CD4-positive, alpha-beta T cell treated with Interleukin-6 at 100 ng/mL for 8 hours (primary cell): Measurements from ENCODE around the gene TLDC2.
"Not testable (repeated sequence)": the region's sequence is repeated elsewhere in the genome, so short reads cannot be mapped to it uniquely, and the experiment has no call there.

Experiments
- DNase-seq: peaks from one replicate; pipeline ENCODE4 v3.0.0-alpha.2; 2020; ENCODE audit warnings: mixed read lengths, low spot score

Gene TLDC2

GRCh38 chr20:36871640-36872570 lies 4.0 kb upstream of the TLDC2 start:
- no peak for DNase-seq

DNA sequence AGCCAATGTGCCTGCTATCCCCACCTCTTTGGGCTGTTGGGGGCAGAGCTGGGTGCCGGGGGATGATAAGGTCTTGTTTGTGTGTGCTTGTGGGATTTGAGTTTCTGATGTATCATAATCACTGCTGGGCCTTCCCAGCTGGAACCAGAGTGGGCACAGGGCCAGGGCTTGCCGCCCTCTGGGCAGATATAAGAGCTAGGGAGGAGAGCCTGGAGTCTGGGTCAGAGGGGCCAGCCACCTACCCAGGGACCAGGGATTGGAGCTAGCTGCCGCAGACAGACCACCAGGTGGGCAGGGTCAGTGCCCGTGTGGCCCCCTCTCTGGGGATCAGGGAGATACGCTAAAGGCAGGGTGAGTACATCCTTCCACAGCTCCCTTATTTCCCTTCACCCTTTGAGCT lies 3.1 kb upstream of the TLDC2 start:
- DNase-seq = no peak

- no peak for DNase-seq
Observed at GRCh38 chr20:36873498-36874189, 2.3 kb upstream of the TLDC2 start.

- DNase-seq = not testable (repeated sequence)
Observed at GRCh38 chr20:36875093-36875492, 845 bp upstream of the TLDC2 start.

- no peak for DNase-seq
Observed at GRCh38 chr20:36876473-36876833, 515 bp downstream of the TLDC2 start.

- no peak for DNase-seq
Observed at GRCh38 chr20:36878941-36879340, 3.0 kb downstream of the TLDC2 start.

DNA sequence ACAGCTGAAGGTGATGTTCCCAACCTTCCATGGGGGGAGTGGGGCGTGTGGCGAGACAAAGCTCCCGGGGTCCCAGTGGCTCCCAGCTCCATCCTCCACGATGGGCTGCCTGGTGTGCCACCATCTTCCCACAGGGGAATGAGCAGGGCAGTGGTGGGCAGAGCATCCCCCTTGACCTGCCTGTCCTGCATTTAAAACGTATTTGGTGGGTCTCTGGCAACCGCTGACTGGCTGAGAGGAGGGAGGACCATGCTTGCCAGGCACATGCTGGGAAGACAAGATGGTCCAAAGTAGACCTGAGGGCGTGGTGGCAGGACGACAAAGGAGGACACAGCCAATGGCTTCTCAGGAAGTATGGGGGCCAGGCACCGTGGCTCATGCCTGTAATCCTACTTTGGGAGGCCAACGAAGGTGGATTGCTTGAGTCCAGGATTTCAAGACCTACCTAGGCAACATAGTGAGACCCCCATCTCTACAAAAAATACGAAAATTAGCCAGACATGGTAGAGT lies 4.9 kb downstream of the TLDC2 start:
- DNase-seq = no peak

- DNase-seq = no peak
Observed at GRCh38 chr20:36881331-36881730, 5.4 kb downstream of the TLDC2 start.

GRCh38 chr20:36881888-36882287 lies 6.0 kb downstream of the TLDC2 start:
- DNase-seq = no peak

- no peak for DNase-seq
Observed at GRCh38 chr20:36883977-36884535, 8.1 kb downstream of the TLDC2 start.

DNA sequence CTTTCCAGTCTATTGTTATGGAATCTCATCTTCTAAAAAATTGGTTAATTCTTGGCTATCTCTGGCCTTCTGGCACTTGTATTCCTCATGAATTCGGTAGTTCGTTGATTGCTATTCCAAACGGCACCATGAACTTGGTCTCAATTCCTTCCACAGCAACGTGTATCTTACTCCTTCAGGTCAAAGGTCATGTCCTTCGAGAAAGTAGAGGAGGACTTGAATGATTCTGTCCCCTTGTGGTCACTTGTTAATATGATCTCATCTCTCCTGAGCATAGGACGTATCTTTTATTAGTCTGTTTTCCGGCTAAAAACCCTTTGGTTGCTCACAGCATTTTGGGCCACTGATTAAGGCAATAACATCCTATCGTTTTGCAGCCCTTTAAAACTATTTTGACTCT lies 9.4 kb downstream of the TLDC2 start:
- DNase-seq = no peak

DNA sequence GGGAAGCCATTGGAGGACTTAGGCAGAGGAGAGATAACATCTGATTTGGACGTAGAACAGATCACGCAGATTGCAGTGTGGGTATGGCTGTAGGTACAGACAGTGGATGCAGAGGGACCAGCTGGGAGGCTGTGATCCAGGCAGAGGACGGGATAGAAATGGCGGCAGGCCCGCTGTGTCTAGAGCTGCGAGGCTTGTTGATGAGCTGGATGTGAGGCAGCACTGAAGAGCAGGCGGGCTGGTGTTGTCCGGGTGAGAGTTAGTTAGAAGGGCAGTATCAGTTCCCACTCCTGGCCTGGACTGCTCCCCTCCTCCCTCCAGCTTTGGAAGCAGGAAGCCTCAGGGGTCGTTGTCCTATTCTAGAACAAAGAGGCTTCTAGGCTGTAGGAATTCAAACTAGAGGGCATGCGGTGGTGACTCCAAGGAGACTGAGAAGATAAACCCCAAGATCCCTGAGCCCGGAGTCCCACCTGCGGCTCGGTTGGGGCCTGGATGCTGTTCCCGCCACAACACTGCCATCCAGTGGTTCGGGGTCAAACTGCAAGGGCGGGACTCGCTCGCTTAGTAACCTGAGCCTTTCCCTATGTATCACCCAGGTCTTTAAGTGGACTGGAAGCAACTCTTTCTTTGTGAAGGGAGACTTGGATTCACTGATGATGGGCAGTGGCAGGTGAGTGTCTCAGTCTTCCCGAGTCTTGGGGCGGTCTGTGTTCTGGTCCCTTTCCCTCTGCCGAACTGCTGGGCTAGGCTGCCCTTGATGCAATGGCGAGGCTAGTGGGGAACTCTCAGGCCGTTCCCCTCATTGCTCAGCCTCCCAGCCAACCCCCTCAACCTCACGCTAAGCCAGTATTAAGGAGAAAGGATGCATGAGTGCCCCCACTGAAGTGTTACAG lies 11.2 kb downstream of the TLDC2 start:
- peak; percentile 70 for DNase-seq

DNA sequence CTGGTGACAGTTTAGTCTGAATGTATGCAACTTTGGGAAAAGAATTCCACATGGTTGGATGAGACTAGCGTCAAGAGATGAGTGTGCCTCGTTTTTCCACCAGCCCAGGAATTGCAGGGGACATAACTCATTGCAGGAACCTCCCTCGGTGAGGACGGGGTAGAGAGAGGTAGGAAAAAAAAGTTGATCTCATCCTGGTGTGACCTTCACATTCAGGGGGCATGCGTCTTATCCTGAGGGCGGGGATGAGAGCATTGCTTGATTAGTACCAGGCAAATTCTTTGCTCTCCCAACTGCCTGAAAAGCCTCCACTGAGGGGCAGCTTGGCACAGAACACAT lies 11.8 kb downstream of the TLDC2 start:
- no peak for DNase-seq

- no peak for DNase-seq
Observed at GRCh38 chr20:36888880-36889516, 13.1 kb downstream of the TLDC2 start.

DNA sequence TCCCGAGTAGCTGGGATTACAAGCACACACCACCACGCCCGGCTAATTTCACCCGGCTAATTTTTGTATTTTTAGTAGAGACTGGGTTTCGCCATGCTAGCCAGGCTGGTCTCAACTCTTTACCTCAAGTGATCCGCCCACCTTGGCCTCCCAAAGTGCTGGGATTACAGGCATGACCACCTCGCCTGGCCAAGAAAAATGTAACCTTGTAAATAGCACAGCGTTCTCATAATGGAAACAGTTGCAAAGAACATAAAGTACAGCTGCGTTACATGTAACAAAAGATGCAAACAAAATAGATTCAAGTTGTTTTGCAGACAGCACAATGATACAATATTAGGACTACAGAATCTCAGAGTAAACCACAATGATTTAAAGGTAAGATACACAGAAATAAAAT lies 14.6 kb downstream of the TLDC2 start:
- DNase-seq = no peak

- no peak for DNase-seq
Observed at GRCh38 chr20:36891211-36891610, 15.3 kb downstream of the TLDC2 start.

- no peak for DNase-seq
Observed at GRCh38 chr20:36893801-36894200, 17.9 kb downstream of the TLDC2 start.

DNA sequence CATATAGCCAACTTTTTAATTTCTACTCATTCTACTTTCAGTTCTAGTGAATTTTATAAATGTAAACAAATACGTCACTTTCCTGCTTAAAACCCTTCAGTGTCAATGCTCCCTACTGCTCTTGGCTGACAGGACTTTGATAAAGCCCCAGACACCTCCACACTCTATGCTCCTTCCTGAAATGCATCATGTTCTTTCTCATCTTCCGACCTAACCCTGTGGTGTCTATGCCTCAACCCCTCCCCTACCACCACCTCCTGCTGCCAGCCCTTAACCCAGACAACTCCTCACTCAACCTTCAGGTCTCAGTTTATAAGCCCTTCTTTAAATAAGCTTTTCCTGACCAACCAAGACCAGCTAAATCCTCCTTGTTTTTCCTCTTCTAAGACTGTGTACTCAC lies 19.1 kb downstream of the TLDC2 start:
- DNase-seq = no peak

DNA sequence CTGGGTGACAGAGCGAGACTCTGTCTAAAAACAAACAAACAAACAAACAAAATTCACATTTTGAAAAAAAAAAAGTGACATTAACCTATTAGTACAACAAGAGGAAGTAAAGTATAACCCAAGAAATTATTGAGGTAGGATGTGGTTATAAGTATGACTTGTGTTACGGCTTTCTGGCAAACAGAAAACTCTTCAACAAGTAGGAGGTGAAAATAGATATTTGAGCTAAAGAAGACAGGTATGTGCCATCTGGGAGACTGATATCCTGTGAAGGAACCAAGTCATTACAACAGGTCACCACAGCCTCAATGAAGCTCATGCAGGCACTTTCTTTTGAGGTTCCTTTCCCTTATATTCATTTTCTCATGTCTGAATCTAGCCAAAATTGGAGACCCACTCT lies 28.8 kb downstream of the TLDC2 start:
- no peak for DNase-seq

GRCh38 chr20:36905566-36905965 lies 29.6 kb downstream of the TLDC2 start:
- DNase-seq = not testable (repeated sequence)

DNA sequence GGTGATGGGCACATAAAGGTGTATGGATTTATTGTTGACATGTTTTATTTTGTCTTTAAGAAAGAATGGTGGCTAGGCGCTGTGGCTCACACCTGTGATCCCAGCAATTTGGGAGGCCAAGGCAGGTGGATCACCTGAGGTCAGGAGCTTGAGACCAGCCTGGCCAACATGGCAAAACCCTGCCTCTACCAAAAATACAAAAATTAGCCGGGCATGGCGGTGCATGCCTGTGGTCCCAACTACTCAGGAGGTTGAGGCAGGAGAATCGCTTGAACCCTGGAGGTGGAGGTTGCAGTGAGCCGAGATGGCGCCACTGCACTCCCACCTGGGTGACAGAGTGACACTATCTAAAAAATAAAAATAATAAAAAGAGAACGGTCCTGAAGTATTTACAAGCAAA lies 30.1 kb downstream of the TLDC2 start:
- DNase-seq = not testable (repeated sequence)

DNA sequence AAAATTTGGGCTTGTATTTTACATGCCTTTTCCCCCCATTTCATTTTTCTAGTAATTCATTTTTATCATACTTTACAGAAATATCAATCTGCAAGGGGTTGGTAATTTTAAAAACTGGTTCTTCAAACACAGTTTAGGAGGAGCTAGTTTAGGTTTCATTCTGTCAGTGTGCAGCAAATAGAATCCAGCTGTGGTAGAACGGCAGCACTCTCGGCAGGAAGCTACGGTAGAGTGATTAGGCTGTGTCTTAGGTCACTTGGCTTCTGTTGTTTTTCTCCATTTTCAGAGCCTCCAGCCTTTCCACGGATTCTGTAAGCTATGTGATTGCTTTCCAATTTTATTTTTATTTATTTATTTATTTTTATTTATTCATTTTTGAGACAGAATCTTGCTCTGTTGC lies 32.7 kb downstream of the TLDC2 start:
- DNase-seq = no peak
